GM23248 (cell line): ENCODE results near the gene SNX13.

Experiments
- EZH2 ChIP-seq: fragments of 200-600 bp; sonication (generic); IDR thresholded peaks from 2 replicates; pipeline ENCODE4 v1.6.1; 2018; ENCODE audit warnings: antibody characterized with exemption, mild to moderate bottlenecking; ENCODE audit not compliant: insufficient read depth, poor library complexity, severe bottlenecking
- EZH2phosphoT487 ChIP-seq: fragments of 200-600 bp; sonication (generic); IDR thresholded peaks from 2 replicates; pipeline ENCODE4 v1.6.1; 2018; ENCODE audit warnings: antibody characterized with exemption, moderate library complexity, mild to moderate bottlenecking, low read depth; ENCODE audit not compliant: insufficient read depth

DNA sequence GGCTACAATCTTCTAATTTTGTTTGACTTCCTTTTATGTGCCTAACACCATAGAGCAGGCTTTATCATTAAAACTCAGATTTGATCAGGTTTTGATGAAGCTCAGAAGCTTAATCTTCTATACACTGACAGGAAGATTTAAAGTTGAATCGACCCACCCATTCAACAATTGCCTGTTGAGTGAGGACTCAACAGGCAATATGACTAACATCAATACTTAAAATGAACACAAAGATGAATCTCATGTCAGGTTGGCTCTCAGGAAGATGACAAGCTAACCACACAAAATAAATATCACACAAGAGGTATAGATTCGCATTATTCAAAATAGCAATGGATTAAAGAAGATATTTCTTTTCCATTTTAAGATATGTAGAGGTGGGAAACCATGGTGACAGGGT, 36.7 kb upstream of the SNX13 start:
- TF ChIP-seq EZH2phosphoT487: no peak
- TF ChIP-seq EZH2: no peak
